Measurements from ENCODE around the gene SLC30A1. TPM values are rescaled to one million over a fixed set of nuclear protein-coding genes. Genes with fewer than 3 reads are reported as not detected.

Gene SLC30A1
- polyA plus RNA-seq, 3 donors: 11.9 to 15.4 (median 13.2) TPM

DNA sequence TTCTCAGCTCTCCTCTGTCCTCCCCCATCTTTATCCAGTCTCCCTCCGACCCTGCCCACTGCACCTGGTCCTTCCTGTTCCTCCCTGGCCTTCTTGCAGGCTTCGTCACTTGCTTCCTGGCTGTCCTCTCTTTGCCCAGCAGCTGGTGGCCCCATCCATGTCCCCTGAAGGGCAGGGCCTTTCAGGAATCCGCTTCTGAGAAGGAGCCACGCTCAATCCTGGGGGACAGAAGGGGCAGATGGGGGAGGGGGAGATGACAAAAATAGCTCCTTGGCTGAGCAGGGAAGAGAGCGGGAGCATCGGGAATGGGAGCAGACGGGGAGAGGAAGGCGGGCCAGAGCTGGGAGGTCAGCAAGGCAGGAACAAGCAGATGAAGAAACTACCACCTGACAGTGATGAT lies 40.7 kb downstream of the SLC30A1 start:
- H3K27ac Mint-ChIP-seq: no peak overlapping the region

DNA sequence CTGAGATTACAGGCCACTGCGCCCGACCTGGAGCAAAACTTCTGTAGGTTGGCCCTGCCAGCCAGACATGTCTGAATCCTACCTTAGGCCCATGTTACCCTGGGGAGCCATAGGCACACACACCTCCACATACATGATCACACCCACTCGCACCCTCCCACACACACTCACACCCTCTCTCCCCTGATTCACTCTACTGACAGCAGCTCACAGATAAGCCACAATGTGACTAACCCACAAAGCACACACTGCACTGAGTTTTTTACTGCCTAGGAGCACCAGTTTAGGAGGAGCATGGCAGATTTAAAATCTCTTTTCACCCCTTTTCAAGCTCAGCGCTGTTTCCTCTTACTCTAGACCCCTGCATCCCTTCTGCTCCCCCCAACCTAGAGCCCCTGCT lies 41.7 kb downstream of the SLC30A1 start:
- peaks cover 2 to 15% (median 10%) of the 10 kb centered on the region in 7 donors for H3K9me3 Mint-ChIP-seq
- no peak overlapping the region for H3K9ac ChIP-seq (ENCODE audit: insufficient read depth, low read length, poor library complexity, severe bottlenecking)
- no peaks in the 10 kb centered on the region for H3K9me3 ChIP-seq (replicated peaks in 1 of 2; ENCODE audit: control insufficient read depth in 1 of 2, insufficient read depth in 1 of 2, low read length in 2 of 2)
- H3K4me2 ChIP-seq (replicated peaks; ENCODE audit: extremely low read depth, low read length, poor library complexity, severe bottlenecking): no peak overlapping the region
- H3K27ac ChIP-seq (ENCODE audit: low read depth in 1 of 2, low read length in 2 of 2): no peak overlapping the region
- H3K4me3 ChIP-seq (replicated peaks in 1 of 3; ENCODE audit: low read depth in 2 of 3, low read length in 3 of 3): no peak overlapping the region
- no peaks in the 10 kb centered on the region for H3K4me1 ChIP-seq (ENCODE audit: control insufficient read depth in 1 of 2, insufficient read depth in 2 of 2, low read length in 2 of 2)
- H3K36me3 ChIP-seq (replicated peaks in 1 of 2; ENCODE audit: control insufficient read depth in 1 of 2, insufficient read depth in 2 of 2, low read length in 2 of 2): no peaks in the 10 kb centered on the region
- no peaks in the 10 kb centered on the region for H3K79me2 ChIP-seq (ENCODE audit: insufficient read depth, low read length)
- intact Hi-C loops (cut with micrococcal nuclease): no loop called here
- no peak overlapping the region for H2AFZ ChIP-seq (ENCODE audit: insufficient read depth, low read depth, low read length, poor library complexity, severe bottlenecking)
- H3K27me3 Mint-ChIP-seq (ENCODE audit: low read depth in 3 of 3): peaks cover 1 to 8% (median 2%) of the 10 kb centered on the region in 3 donors
- no peaks in the 10 kb centered on the region for H3K36me3 Mint-ChIP-seq
- no peaks in the 10 kb centered on the region for H3K4me1 Mint-ChIP-seq
- TF ChIP-seq, protein P1, sequence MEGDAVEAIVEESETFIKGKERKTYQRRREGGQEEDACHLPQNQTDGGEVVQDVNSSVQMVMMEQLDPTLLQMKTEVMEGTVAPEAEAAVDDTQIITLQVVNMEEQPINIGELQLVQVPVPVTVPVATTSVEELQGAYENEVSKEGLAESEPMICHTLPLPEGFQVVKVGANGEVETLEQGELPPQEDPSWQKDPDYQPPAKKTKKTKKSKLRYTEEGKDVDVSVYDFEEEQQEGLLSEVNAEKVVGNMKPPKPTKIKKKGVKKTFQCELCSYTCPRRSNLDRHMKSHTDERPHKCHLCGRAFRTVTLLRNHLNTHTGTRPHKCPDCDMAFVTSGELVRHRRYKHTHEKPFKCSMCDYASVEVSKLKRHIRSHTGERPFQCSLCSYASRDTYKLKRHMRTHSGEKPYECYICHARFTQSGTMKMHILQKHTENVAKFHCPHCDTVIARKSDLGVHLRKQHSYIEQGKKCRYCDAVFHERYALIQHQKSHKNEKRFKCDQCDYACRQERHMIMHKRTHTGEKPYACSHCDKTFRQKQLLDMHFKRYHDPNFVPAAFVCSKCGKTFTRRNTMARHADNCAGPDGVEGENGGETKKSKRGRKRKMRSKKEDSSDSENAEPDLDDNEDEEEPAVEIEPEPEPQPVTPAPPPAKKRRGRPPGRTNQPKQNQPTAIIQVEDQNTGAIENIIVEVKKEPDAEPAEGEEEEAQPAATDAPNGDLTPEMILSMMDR (IDR thresholded peaks at IDR 0.05): no peak
- H3K27me3 ChIP-seq (ENCODE audit: control insufficient read depth in 2 of 2, insufficient read depth in 2 of 2, low read length in 2 of 2): no peaks in the 10 kb centered on the region
- DNase-seq: no peak
- 96% methylated on average over 4 of the region's 4 CpGs for WGBS (ENCODE audit: insufficient coverage)
- no peaks in the 10 kb centered on the region for H4K20me1 ChIP-seq (ENCODE audit: insufficient read depth, low read length)
- peak overlapping the region in 2 of 7 donors; percentile 5 to 36 for H3K27ac Mint-ChIP-seq
- no peak overlapping the region for H3K4me3 Mint-ChIP-seq

More for the DNA sequence above, 40.7 kb downstream of the SLC30A1 start:
- no peaks in the 10 kb centered on the region for H3K4me1 Mint-ChIP-seq
- H3K4me3 ChIP-seq (replicated peaks in 1 of 3; ENCODE audit: low read depth in 2 of 3, low read length in 3 of 3): no peak overlapping the region
- no peaks in the 10 kb centered on the region for H3K36me3 ChIP-seq (replicated peaks in 1 of 2; ENCODE audit: control insufficient read depth in 1 of 2, insufficient read depth in 2 of 2, low read length in 2 of 2)
- DNase-seq: no peak
- H3K36me3 Mint-ChIP-seq: no peaks in the 10 kb centered on the region
- no peak overlapping the region for H3K4me2 ChIP-seq (replicated peaks; ENCODE audit: extremely low read depth, low read length, poor library complexity, severe bottlenecking)
- no peaks in the 10 kb centered on the region for H4K20me1 ChIP-seq (ENCODE audit: insufficient read depth, low read length)
- WGBS (ENCODE audit: insufficient coverage): 82% methylated on average over 8 of the region's 8 CpGs
- no peaks in the 10 kb centered on the region for H3K9me3 ChIP-seq (replicated peaks in 1 of 2; ENCODE audit: control insufficient read depth in 1 of 2, insufficient read depth in 1 of 2, low read length in 2 of 2)
- intact Hi-C loops (cut with micrococcal nuclease): no loop called here
- no peaks in the 10 kb centered on the region for H3K27me3 ChIP-seq (ENCODE audit: control insufficient read depth in 2 of 2, insufficient read depth in 2 of 2, low read length in 2 of 2)
- no peaks in the 10 kb centered on the region for H3K4me1 ChIP-seq (ENCODE audit: control insufficient read depth in 1 of 2, insufficient read depth in 2 of 2, low read length in 2 of 2)
- no peak overlapping the region for H3K9ac ChIP-seq (ENCODE audit: insufficient read depth, low read length, poor library complexity, severe bottlenecking)
- TF ChIP-seq, protein P1 (IDR thresholded peaks at IDR 0.05): no peak
- H3K9me3 Mint-ChIP-seq: peaks cover 2 to 14% (median 10%) of the 10 kb centered on the region in 7 donors
- peaks cover 1 to 8% (median 3%) of the 10 kb centered on the region in 3 donors for H3K27me3 Mint-ChIP-seq (ENCODE audit: low read depth in 3 of 3)
- H3K4me3 Mint-ChIP-seq: no peak overlapping the region
- H3K79me2 ChIP-seq (ENCODE audit: insufficient read depth, low read length): no peaks in the 10 kb centered on the region
- H3K27ac ChIP-seq (ENCODE audit: low read depth in 1 of 2, low read length in 2 of 2): no peak overlapping the region
- no peak overlapping the region for H2AFZ ChIP-seq (ENCODE audit: insufficient read depth, low read depth, low read length, poor library complexity, severe bottlenecking)

All from CD14-positive monocyte (primary cell).